HG02938 (cell line): ENCODE results near the gene SKIL.
A peak's percentile ranks its signal among the peaks of the same experiment; 100 is the strongest.

Experiments used
- ATAC-seq: cut with Tn5 transposase; IDR thresholded peaks from one replicate; pipeline ENCODE4 v1.9.1; 2021; ENCODE audit warnings: mild to moderate bottlenecking, moderate library complexity; ENCODE audit not compliant: unreplicated experiment

Gene SKIL

DNA sequence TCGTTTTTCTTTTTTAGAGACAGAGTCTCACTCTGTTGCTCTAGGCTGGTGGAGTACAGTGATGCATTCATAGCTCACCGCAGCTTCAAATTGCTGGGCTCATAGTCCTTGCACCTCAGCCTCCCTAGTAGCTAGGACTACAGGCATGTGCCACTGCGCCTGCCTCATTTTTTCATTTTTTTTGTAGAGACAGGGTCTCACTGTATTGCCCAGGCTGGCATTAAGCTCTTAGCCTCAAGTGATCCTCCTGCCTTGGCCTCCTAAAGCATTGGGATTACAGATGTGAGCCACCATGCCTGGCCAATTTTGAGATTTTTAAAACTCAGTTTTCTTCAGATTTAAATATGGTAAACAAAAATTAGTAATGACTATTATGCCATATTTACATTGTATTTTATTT, 29.0 kb downstream of the SKIL start:
- no peak for ATAC-seq

DNA sequence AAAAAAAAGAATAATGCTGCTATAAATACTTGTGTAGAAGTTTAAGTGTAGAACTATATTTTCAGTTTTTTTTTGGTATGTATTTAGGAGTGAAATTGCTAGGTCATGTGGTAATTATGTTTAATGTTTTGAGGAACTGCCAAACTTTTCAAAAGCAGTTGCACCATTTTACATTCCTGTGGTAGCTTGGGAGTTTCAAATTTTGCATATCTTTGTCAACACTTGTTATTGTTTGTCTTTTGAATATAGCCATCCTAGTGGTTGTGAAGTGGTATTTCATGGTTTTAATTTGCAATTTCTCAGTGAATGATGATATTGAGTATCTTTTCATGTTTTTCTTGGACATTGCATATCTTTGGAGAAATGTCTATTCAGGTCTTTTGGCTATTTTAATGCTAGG, 30.4 kb downstream of the SKIL start:
- no peak for ATAC-seq

DNA sequence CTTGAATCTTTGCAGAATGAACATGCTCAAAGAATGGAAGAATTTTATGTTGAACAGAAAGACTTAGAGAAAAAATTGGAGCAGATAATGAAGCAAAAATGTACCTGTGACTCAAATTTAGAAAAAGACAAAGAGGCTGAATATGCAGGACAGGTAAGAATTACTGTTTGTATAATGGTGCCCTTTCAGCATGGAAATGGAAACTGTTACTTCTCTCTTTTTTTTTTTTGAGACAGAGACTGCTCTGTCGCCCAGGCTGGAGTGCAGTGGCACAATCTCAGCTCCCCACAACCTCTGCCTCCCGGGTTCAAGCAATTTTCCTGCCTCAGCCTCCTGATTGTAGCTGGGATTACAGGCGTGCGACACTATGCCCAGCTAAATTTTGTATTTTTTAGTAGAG, 33.6 kb downstream of the SKIL start:
- ATAC-seq: no peak

DNA sequence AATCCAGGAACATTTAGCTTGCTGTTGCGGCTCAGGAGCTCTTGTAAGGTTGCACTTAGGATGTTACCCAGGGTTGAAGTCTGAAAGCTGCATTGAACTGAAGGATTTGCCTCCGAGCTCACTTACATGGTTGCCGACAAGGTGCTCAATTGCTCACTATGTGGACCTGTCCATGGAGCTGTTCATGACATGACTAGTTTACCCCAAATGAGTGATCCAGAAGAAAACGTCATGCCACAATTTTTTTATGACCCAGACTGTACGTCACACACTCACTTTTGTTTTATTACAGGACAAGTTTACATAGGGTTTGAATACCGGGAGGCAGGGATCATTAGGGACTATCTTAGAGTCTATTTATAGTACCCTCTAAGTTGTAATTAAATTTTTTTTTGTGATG, 40.2 kb downstream of the SKIL start:
- no peak for ATAC-seq

DNA sequence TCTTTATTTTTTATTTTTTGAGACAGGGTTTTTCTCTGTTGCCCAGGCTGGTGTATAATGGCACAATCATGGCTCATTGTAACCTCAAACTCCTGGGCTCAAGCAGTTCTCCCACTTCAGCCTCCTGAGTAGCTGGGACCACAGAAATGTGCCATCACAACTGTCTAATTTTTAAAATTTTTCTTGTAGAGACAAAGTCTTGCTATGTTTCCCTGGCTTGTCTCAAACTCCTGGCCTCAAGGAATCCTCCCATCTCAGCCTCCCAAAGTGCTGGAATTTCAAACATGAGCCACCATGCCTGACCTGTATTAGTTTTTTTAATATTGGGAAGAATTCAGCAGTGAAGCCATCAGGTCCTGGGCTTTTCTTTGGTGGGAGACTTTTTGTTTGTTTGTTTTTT, 47.6 kb downstream of the SKIL start:
- no peak for ATAC-seq

DNA sequence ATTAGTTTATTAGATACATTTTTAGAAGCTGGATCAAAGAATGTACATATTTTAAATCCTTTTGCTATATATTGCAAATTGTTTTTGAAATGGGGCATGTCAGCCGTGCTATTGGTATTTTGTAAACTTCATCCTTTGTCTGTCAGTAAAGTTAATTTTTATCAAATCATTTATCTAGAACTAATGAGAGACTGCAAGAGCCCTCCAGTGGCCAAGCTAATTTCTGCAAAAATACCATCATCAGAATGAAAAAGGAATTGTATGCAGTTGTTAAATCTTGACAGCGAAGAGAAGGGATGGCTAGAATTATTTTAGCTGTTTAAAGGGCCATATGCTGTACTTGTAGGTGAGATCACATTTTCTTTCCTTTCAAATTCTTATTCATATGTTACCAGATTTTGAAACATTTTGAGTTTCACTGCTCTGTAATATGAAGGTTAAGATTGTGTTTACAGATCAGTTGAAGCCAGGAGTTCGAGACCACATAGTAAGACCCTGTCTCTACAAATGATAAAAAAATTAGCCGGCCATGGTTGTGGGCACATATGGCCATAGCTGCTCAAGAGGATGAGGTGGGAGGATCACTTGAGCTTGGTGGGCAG, 53.0 kb downstream of the SKIL start:
- no peak for ATAC-seq

DNA sequence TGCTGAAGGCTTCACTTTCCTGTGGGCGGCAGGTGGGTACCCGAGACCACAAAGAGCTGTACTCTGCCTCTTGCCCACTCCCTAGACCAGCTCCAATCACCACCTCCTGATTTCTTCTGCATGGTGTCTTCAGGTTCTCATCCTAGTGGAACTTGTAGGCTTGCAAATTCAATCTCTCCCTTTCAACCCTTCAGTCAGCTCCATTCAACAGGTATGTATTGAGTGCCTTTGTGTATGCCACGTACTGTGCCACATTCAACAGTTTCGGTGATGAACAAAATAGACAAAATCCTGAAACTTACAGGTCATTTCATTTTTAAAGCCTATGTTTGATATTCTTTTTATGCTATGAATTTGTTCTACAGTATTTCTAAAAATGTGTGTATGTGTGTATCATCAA, 55.8 kb downstream of the SKIL start:
- ATAC-seq: no peak

DNA sequence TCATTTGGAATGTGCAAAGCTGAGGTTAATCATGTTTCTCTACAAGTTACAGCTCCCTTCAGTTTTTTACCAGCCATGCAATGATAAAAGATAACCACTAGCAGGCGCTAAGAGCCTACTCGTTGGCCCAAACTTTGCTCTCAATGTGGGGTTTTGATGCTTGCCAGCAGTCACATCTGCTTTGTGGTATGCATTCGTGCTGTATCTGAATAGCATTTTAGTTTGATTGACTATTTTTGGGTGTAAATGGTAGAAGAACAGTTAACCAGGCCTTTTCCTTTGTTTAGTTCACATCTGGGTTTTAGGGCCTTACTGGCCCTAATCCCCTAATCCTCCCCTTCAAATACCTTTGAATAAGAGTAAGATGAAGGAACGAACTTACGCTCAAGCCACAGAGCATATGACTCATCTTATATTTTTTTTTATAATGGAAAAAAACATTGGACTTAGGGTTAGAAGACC, 56.7 kb downstream of the SKIL start:
- peak; percentile 55 for ATAC-seq

DNA sequence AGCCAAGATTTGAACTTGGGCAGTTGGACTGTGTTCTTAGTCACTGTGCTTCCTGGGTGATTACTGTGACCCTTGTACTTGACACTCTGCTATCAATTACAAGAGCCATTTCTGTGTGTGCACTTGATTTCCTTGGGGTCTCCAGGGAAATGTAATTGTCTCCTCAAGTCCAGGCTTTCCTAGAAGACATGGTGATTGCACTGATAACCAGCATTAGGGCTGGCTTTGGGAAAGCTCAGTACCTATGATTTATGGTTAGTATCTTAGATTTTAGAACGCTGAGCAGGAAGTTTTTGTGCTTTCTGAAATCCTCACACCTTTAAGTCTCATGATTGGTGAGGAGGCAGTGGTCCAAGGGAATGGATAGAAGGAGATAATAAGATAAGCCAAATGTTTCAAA, 59.6 kb downstream of the SKIL start:
- no peak for ATAC-seq

DNA sequence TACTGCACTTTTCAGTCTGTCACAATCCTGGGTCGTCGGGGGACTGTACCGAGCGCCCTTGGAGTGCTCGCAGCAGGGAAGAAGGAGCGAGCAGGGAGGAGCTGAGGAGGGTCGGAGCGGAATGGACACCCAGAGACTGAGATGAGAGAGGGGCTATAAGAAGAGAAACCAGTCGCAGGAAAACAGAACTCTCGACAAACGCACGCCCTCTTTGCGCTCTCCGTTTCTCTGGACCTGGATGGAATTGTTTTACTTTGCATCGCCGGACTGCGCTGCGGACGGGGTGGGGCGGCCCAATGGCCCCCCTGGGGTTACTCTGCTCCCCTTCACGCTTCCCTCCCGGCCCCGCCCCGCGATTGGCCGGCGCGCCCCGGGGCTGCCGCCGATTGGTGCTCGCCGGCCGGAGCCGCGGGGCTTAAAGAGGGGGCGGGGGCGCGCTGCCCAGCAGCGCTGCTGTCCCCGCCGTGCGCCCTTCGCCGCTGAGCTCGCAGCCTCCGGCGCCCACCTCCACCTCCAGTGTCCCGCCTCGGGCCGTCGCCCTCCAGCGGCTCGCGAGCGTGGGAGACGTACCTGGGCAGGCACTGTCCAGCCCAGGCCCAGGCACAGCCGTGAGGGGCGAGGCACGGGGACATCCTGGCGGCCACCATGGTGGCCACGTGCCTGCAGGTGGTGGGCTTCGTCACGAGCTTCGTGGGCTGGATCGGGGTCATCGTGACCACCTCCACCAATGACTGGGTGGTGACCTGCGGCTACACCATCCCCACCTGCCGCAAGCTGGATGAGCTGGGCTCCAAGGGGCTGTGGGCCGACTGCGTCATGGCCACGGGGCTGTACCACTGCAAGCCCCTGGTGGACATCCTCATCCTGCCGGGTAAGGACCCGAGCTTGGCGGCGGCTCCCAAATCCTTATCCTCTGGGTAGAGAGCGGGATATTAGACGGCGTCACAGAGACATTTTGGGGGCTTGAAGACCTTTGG, 61.2 kb downstream of the SKIL start, which contains the start of gene CLDN11:
Gene CLDN11 (plus strand): TSS at position 447 of the 977 bp plus-strand sequence. CDS start 199 bp downstream, at position 646.
- ATAC-seq: no peak

DNA sequence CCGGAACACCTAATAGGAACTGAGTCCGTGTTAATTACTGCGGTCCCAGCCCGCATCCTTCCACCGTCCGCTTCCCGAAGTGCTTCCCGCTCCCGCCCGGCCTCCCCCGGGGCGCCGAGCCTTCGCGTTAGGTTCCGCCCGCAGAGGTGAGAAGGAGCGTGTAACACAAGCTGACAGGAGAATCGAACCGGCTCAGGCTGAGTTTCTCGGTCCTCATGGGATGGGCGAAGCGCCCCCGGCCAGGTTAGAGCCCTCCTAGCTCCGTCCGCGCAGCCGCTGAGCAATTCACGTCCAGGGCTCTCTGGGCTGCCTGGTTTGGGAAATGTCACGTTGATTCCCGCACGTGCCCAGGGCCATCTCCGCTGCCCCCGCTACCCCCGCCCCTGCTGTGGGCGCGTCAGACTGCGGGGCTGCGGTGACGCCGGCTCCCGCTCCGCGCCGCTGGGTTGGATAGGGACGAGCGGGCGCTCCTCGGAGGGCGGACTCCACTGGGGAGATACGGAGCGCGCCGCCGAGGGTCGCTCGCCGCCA, 62.1 kb downstream of the SKIL start:
- no peak for ATAC-seq

DNA sequence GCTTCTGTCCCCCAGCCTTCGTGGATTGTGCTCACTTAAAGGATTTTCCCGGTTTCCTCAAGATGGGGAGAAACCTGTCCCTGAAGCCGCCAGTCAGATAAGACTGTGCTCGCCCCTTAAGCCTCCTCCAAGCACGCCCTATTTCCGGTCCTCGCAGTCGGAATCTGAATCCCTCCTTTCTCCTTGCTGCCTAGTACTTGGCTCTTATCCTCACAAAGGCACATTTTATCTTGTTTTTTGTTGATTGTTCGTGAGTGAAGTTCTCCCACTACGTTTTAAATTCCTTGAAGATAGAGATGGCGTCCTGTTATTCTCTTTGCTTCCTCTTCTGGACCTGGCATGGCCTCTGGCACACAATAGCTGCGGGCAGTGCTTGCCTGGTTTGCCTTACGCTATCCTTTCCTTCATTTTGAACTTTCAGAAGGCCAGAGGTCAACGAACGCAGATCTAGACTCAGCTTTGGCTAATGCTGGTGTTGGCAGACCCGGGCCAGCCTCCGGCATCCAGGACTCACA, 62.8 kb downstream of the SKIL start:
- no peak for ATAC-seq

DNA sequence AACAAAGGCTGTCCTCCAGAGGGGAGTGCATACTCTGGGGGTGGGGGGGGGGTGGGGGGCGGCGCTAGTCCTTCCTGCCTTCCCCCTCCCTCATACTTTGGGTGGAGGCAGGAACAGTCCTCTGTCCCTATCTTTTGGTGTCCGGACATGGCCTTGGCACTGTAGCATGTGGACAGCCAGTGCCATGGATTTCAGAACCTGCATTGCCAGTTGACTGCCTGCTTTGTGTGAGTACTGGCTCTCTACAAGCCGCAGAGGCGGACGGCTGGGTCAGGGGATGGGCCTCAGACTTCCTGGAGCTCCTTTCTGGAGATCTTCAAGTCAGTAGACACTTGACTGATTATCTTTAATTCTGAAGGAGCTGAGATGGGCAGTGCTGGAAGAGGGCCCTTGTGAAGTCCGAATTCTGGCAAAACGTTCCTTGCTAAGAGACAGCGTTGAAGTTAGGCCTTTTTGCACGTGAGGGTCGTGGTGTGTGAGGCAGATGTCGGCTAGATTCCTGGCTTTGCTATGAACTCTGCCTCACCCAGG, 63.7 kb downstream of the SKIL start:
- no peak for ATAC-seq

DNA sequence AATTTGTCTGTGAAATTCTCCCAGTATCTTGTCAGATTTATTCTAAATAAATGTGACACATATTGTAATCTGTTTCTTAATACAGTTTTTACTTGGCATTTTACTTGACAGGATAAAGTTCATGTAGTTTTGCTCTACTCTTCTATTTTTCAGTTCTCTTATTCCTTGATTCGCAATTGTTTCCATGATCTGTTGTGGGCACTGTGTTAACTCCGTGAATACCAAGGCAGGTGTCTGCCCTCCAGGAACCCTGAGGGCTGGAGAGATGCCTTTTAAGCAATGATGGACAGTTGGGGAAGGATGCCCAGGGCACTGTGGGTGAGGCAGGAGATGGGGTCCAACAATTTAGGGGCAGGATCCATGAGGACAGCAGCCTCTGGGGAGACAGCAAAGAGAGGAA, 64.2 kb downstream of the SKIL start:
- ATAC-seq: no peak

DNA sequence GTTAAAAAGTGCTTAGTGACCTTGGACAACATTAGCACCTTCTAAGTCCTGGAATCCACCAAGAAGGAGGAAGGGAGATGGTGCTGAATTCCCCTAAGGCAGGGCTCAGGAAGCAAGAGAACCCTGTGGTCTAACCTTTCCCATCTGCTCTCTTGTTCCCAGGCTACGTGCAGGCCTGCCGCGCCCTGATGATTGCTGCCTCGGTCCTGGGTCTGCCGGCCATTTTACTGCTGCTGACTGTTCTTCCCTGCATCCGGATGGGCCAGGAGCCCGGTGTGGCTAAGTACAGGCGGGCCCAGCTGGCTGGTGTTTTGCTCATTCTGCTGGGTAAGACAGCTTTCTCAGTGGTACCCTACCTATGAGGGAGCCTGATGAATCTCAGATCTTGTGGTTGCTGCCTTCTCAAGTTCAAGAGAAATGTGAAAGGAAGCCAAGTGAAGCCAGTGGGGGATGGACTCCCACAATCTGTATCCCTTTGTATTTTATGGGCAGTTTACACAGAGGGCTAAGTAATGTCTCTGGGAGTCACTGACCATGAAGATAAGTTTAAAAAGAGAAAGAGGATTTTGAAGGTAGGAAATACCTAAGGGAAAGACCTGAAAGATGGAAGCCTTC, 65.6 kb downstream of the SKIL start:
- ATAC-seq: no peak

DNA sequence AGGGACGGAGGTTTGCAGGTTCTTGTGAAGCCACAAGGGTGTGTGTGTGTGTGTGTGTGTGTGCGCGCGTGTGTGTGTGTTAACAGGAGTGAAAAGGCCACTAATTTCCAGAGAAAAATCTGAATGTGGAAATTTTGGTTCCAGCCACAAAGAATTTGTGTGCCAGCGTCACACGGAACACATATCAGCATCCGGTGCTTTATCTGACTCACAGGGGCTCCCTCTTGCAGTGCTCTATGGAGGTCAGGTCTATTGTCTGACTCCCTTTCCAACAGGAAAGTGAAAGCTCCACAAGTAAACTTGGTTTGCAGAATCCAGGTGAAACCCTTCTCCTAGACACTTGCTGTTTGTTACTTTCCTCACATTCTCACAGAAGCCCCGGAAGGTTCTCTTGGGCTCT, 67.4 kb downstream of the SKIL start:
- ATAC-seq: no peak

DNA sequence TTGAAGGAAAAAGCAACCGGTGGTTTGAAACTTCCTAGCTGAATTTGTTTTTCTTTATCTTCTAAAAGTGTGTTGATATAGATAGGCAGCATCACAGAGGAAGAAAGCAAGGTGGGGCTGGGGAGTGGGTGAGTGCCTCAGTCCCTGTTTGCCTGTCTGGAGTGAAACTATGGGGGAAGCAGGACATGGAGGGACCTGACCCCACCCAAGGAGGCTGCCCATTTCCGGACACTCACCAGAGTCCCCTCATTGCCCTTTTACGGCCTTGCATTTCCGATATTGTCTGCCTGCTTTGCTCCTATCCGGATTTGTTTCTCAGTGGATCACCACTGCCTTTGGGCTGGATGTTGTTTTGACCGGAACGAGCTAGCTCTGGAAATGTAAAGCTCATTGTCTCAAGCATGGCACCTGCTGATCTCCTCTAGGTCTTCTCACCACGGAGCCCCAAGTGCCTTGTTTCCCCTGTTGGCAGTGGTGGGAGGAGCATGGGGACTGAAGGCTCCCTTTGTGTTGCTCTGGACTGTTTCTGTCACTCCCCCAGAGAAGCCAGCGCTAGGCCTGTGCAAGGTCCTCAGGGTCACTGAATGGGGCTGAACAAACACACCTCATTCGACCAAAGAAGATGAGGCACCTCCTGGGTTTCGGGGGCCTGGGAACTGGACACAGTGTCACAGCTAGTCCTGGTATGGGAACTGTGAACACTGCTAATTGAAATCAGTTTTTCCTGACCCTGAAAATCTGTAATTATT, 68.2 kb downstream of the SKIL start:
- ATAC-seq: no peak

DNA sequence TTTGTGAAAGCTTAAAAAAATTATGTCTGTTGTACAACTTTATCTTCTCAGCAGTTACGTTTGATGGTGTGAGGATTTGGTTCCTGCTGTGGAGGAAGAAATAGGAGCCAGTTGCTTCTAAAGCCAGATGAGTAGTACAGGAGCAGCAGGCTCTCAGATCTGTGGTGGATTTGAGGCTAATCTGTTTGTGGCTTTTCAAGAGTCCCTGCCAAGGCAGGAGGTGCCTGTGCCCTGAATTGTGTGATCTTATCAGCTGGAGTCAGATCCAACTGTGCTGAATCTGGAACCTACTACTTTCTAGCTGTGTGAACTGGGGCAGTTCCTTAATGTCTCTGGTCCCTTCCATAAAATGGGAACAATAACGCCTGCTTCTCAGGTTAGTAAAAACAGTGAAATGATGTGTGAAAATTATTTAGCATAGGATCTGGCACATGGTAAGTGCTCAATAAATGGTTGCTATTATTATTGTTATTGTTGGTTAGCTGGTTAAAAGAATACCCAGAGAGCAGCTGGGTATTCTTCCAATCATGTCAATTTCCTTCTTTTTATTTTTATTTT, 68.8 kb downstream of the SKIL start:
- ATAC-seq: no peak

DNA sequence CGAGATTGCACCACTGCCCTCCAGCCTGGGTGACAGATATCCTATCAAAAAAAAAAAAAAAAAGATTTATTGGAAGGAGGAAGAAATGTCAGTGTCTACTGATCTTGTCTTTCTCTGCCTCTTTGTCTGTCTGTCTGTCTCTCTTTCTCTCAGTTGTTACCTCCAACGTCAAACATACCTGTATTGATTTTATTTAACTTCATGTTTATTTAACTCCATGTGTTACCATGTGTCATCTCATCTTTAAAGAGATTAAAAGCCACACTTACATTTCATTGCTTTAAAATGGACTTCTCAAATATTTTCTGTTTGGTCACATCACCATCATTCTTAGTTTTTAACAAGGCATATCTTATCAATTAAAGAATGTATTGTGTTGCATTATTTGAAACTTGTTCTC, 70.6 kb downstream of the SKIL start:
- no peak for ATAC-seq

DNA sequence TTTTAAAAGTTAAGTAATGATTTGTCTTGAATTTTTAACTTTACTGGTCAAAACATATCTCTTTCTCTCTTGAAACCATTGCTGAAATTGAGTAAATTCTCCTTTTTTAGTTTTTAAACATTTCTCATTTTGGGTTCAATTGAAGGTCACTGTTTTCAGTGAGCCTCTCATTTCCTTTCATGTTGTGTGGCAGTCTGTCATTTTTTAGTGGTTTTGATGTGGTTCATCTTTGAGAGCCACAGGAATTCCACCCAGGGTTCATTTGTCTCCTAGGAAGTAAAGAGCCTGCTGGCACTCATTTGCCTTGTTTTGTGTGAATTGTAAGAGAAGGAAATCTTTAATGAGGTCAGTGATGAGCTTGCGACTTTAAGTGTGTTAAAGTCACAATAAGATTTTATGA, 71.5 kb downstream of the SKIL start:
- no peak for ATAC-seq
